Stimulated activated naive CD8-positive, alpha-beta T cell treated with anti-CD3 and anti-CD28 coated beads, Interleukin-15, Interleukin-2, amounts not matched to agents 100 ng/mL and 50 ng/mL, for 24 hours (primary cell): ENCODE data around the gene MSRB1.

Experiments
- H3K27ac Mint-ChIP-seq: one replicate; pipeline ENCODE4 v1.8.0; 2021; ENCODE audit warnings: mild to moderate bottlenecking, mixed read lengths
- H3K27me3 Mint-ChIP-seq: one replicate; pipeline ENCODE4 v1.8.0; 2021; ENCODE audit warnings: mixed read lengths
- H3K36me3 Mint-ChIP-seq: one replicate; pipeline ENCODE4 v1.8.0; 2021; ENCODE audit warnings: low read depth, mixed read lengths
- H3K4me1 Mint-ChIP-seq: one replicate; pipeline ENCODE4 v1.8.0; 2021; ENCODE audit warnings: low read depth, mixed read lengths
- H3K4me3 Mint-ChIP-seq: one replicate; pipeline ENCODE4 v1.8.0; 2021; ENCODE audit warnings: mild to moderate bottlenecking, mixed read lengths
- H3K9me3 Mint-ChIP-seq: one replicate; pipeline ENCODE4 v1.8.0; 2021; ENCODE audit warnings: mixed read lengths

Gene MSRB1

DNA sequence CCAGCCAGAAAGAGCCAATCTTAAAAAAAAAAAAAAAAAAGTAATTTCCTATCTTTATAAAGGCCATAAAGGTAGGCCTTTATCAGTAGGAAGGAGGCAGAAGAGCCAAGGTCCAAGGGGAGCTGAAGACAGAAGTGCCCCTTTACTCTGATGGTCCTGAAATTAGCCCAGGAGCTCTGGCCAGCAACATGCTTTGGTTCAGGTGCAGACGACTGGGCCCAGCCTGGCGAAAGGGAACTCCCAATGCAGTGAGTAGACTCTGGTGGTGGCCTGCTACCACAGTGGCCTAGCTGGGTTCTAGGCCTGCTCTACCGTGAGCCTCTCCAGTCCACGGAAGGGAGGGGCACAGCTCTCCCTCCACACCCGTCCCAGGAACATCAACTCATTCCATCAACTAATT is 47.9 kb downstream of the MSRB1 start:
- no peak overlapping the region for H3K27ac Mint-ChIP-seq
- H3K36me3 Mint-ChIP-seq: no peaks in the 10 kb centered on the region

DNA sequence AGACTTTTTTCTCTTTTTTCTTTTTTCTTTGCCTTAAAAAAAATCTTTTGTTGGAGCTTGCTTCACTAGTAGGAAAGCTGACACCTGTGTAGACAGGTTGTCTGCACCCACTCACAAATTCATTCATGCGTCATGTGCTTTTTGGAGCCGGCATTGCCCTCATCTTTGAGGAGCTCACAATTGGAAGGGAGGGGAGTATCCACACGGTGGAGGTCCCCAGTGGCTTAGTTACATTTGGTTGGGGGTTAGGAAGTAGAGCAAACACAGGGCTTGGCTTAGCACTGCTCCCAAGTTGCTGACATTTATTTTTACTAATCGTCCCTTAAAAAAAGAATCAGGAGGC is 52.3 kb downstream of the MSRB1 start:
- Mint-ChIP-seq H3K4me1 (no peaks in the 10 kb centered on the region), H3K36me3 (no peaks in the 10 kb centered on the region), H3K9me3 (no peaks in the 10 kb centered on the region), H3K27me3 (peaks cover 20% of the 10 kb centered on the region), H3K27ac (no peak overlapping the region), H3K4me3 (no peak overlapping the region)

More for the DNA sequence above, 47.9 kb downstream of the MSRB1 start:
- no peaks in the 10 kb centered on the region for H3K9me3 Mint-ChIP-seq
- H3K4me3 Mint-ChIP-seq: no peak overlapping the region
- no peaks in the 10 kb centered on the region for H3K4me1 Mint-ChIP-seq
- peaks cover 20% of the 10 kb centered on the region for H3K27me3 Mint-ChIP-seq

GRCh38 chr16:1890024-1890707 is 52.8 kb downstream of the MSRB1 start:
- peaks cover 21% of the 10 kb centered on the region for H3K27me3 Mint-ChIP-seq
- no peaks in the 10 kb centered on the region for H3K4me1 Mint-ChIP-seq
- no peak overlapping the region for H3K27ac Mint-ChIP-seq
- H3K9me3 Mint-ChIP-seq: no peaks in the 10 kb centered on the region
- no peaks in the 10 kb centered on the region for H3K36me3 Mint-ChIP-seq
- H3K4me3 Mint-ChIP-seq: no peak overlapping the region
